ENCODE measurements around the gene EP300. TPM values are rescaled to one million over a fixed set of nuclear protein-coding genes. Genes with fewer than 3 reads are reported as not detected.
"Not testable (repeated sequence)": the region's sequence is repeated elsewhere in the genome, so short reads cannot be mapped to it uniquely, and the experiment has no call there.

The EP300 gene
- total and polyA plus RNA-seq, 2 of the 8 experiments (the other 6 are each of a cell fraction or from before 2014, with no cell fraction given) = 39.5 to 109 TPM

GRCh38 chr22:41140365-41140957, 48.1 kb downstream of the EP300 start (continued):
- TF ChIP-seq HDAC2 (IDR thresholded peaks at IDR 0.05; ENCODE audit: borderline replicate concordance in 1 of 2, low read depth in 2 of 2, low read length in 2 of 2) (no peak), BCL11A (IDR thresholded peaks at IDR 0.05; ENCODE audit: low read depth in 2 of 2, low read length in 2 of 2) (no peak), TCF12 (IDR thresholded peaks at IDR 0.05; ENCODE audit: low read depth, low read length) (no peak)

GRCh38 chr22:41145921-41146320, 53.5 kb downstream of the EP300 start:
- peaks cover 46 to 92% (median 76%) of the 10 kb centered on the region in 4 experiments for H3K36me3 ChIP-seq (ENCODE audit: control insufficient read depth in 2 of 4, insufficient read depth in 4 of 4, low read length in 3 of 4)
- not testable (repeated sequence) for H3K79me1 ChIP-seq (ENCODE audit: low read depth, low read length); H3K14ac ChIP-seq (ENCODE audit: insufficient read length); H4K91ac ChIP-seq (replicated peaks; ENCODE audit: insufficient read length, low read length); H3K4me3 ChIP-seq (ENCODE audit: extremely low read depth in 1 of 4, insufficient read depth in 2 of 4, low read depth in 3 of 4, low read length in 4 of 4); H3K4me2 ChIP-seq (ENCODE audit: insufficient read depth in 1 of 2, low read depth in 2 of 2, low read length in 2 of 2); H3K27me3 ChIP-seq (replicated peaks in 1 of 4; ENCODE audit: control insufficient read depth in 3 of 4, extremely low read depth in 1 of 4, insufficient read depth in 3 of 4, low read length in 3 of 4); H2BK12ac ChIP-seq (ENCODE audit: low read depth, low read length); H2BK120ac ChIP-seq (replicated peaks; ENCODE audit: low read depth, low read length); H3K18ac ChIP-seq (ENCODE audit: extremely low read depth, low read length); H3K79me2 ChIP-seq (ENCODE audit: control insufficient read depth in 1 of 2, insufficient read depth in 2 of 2, low read length in 2 of 2); DNase-seq (ENCODE audit: low read depth in 1 of 2, low spot score in 2 of 2); H3K4me1 ChIP-seq (replicated peaks in 1 of 4; ENCODE audit: control insufficient read depth in 3 of 4, insufficient read depth in 4 of 4, low read length in 3 of 4); H2AFZ ChIP-seq (ENCODE audit: low read length); H3K23me2 ChIP-seq (ENCODE audit: low read depth, low read length); H2AK5ac ChIP-seq (ENCODE audit: low read depth, low read length); H3K23ac ChIP-seq (ENCODE audit: insufficient read length); H3K56ac ChIP-seq (replicated peaks; ENCODE audit: insufficient read length, low read depth, low read length); FAIRE-seq; H3K9ac ChIP-seq (replicated peaks in 1 of 4; ENCODE audit: extremely low read depth in 1 of 4, low read depth in 3 of 4, low read length in 3 of 4); H3K4ac ChIP-seq (replicated peaks; ENCODE audit: insufficient read length, low read depth, low read length); H2BK5ac ChIP-seq (ENCODE audit: low read depth, low read length); H2BK20ac ChIP-seq (ENCODE audit: low read length); H3K27ac ChIP-seq (ENCODE audit: low read depth, low read length); H2BK15ac ChIP-seq (ENCODE audit: low read length); H3K9me3 ChIP-seq (ENCODE audit: insufficient read depth in 2 of 2, low read depth in 1 of 2, low read length in 1 of 2); H4K5ac ChIP-seq (ENCODE audit: insufficient read length, low read depth, low read length); H4K8ac ChIP-seq (ENCODE audit: extremely low read depth, insufficient read depth, low read length); H4K20me1 ChIP-seq (replicated peaks in 1 of 2; ENCODE audit: control insufficient read depth in 1 of 2, insufficient read depth in 2 of 2, low read length in 2 of 2)
- 99% methylated on average over 6 of the region's 6 CpGs; no CpG with 5 or more reads in 1 of the 2 experiments for WGBS, 2 experiments (ENCODE audit: extremely low coverage in 1 of 2, insufficient coverage in 1 of 2, insufficient read length in 1 of 2, insufficient replicate concordance in 2 of 2, low coverage in 1 of 2, low lambda C conversion rate in 2 of 2, missing lambda C conversion rate in 1 of 2)
- CTCF ChIA-PET (ENCODE audit: partially characterized antibody) = interaction anchor here (0.6 to 1.2 kb wide), 3 partner anchors 16 to 27 kb away, joined by 3 to 5 read pairs (median 5); no protein-coding TSS in a partner anchor
- POLR2A ChIA-PET (ENCODE audit: partially characterized antibody) = interaction anchor here (0.8 to 1.6 kb wide), 4 partner anchors 10 to 135 kb away, joined by 3 to 4 read pairs (median 3); no protein-coding TSS in a partner anchor
